H1 (cell line): ENCODE data around the gene BRINP3. TPM values are rescaled to one million over a fixed set of nuclear protein-coding genes. Genes with fewer than 3 reads are reported as not detected.

Experiments
- CTCF ChIA-PET: fragments of 300-600 bp; sonication (Branson Sonifier 250); formaldehyde crosslinking; loops from one replicate; lab custom pipeline; 2021; ENCODE audit not compliant: partially characterized antibody; lab: Charles Lee
- POLR2A ChIA-PET: fragments of 300-600 bp; sonication (Branson Sonifier 250); formaldehyde crosslinking; loops from one replicate; lab custom pipeline; 2021; ENCODE audit warnings: inconsistent platforms; ENCODE audit not compliant: partially characterized antibody; lab: Charles Lee
- DNase-seq, 2 experiments: peaks; one replicate each; pipeline versions ENCODE4 v3.0.0 to v3.0.0-alpha.2; 2010 to 2022; ENCODE audit warnings: low spot score in 2 of 2, low read depth in 1 of 2, mixed read lengths in 1 of 2
- FAIRE-seq: peaks from 2 replicates; lab custom pipeline; 2011; peaks lifted over from hg19 to GRCh38; lab: Jason Lieb, UNC
- H2AFZ ChIP-seq: 2 replicates; pipeline ENCODE4 v1.8.1; 2012; ENCODE audit warnings: low read length, inconsistent platforms
- H2AK5ac ChIP-seq: 2 replicates; pipeline ENCODE4 v1.6.1; 2013; ENCODE audit warnings: low read depth, low read length
- H2BK120ac ChIP-seq: replicated peaks from 2 replicates; pipeline ENCODE3; 2013; ENCODE audit warnings: low read depth, low read length, inconsistent platforms
- H2BK12ac ChIP-seq: 2 replicates; pipeline ENCODE4 v1.6.1; 2013; ENCODE audit warnings: low read depth, low read length
- H2BK15ac ChIP-seq: 2 replicates; pipeline ENCODE4 v1.6.1; 2013; ENCODE audit warnings: low read length
- H2BK20ac ChIP-seq: 2 replicates; pipeline ENCODE4 v1.6.1; 2013; ENCODE audit warnings: low read length
- H2BK5ac ChIP-seq: 2 replicates; pipeline ENCODE4 v1.6.1; 2013; ENCODE audit warnings: low read depth, low read length
- H3K14ac ChIP-seq: 2 replicates; pipeline ENCODE4 v1.6.1; 2013; ENCODE audit warnings: inconsistent platforms; ENCODE audit not compliant: insufficient read length
- H3K18ac ChIP-seq: 2 replicates; pipeline ENCODE4 v1.6.1; 2013; ENCODE audit warnings: low read length; ENCODE audit errors: extremely low read depth
- H3K23ac ChIP-seq: 2 replicates; pipeline ENCODE4 v1.6.1; 2013; ENCODE audit warnings: inconsistent platforms; ENCODE audit not compliant: insufficient read length
- H3K23me2 ChIP-seq: 2 replicates; pipeline ENCODE4 v1.6.1; 2013; ENCODE audit warnings: low read depth, low read length
- H3K27ac ChIP-seq: 2 replicates; pipeline ENCODE4 v1.6.1; 2011; ENCODE audit warnings: low read depth, low read length, inconsistent platforms
- H3K27me3 ChIP-seq, 4 experiments: replicated peaks in 1 of 4; 1 replicate in 1 of 4; 2 replicates in 3 of 4; pipeline versions ENCODE4 v1.6.1 to v1.8.1; 2011 to 2013; ENCODE audit warnings: low read length in 3 of 4, mild to moderate bottlenecking in 3 of 4, inconsistent platforms in 2 of 4, mixed read lengths in 2 of 4, moderate library complexity in 1 of 4; ENCODE audit not compliant: control insufficient read depth in 3 of 4, insufficient read depth in 3 of 4; ENCODE audit errors: extremely low read depth in 1 of 4
- H3K36me3 ChIP-seq, 4 experiments: 2 replicates each; pipeline versions ENCODE4 v1.6.1 to v1.8.1; 2011 to 2013; ENCODE audit warnings: mild to moderate bottlenecking in 4 of 4, low read length in 3 of 4, moderate library complexity in 2 of 4, control low read depth in 1 of 4, inconsistent platforms in 1 of 4; ENCODE audit not compliant: insufficient read depth in 4 of 4, control insufficient read depth in 2 of 4
- H3K4ac ChIP-seq: replicated peaks from 2 replicates; pipeline ENCODE3; 2013; ENCODE audit warnings: low read length, low read depth, mixed read lengths, inconsistent platforms; ENCODE audit not compliant: insufficient read length
- H3K4me1 ChIP-seq, 4 experiments: replicated peaks in 1 of 4; 1 replicate in 1 of 4; 2 replicates in 3 of 4; pipeline versions ENCODE4 v1.6.1 to v1.8.1; 2011 to 2013; ENCODE audit warnings: low read length in 3 of 4, inconsistent platforms in 2 of 4, mixed read lengths in 1 of 4; ENCODE audit not compliant: insufficient read depth in 4 of 4, control insufficient read depth in 3 of 4
- H3K4me2 ChIP-seq, 2 experiments: 2 replicates each; pipeline versions ENCODE4 v1.6.1 to v1.8.1; 2011 to 2013; ENCODE audit warnings: low read depth in 2 of 2, low read length in 2 of 2, control low read depth in 1 of 2, inconsistent platforms in 1 of 2, mild to moderate bottlenecking in 1 of 2; ENCODE audit not compliant: insufficient read depth in 1 of 2
- H3K4me3 ChIP-seq, 4 experiments: fragments of 200-600, 300-600 bp in 1 of 4; sonication (generic), shearing (Covaris generic), sonication (Bioruptor Twin) in 1 of 4; 2 replicates each; pipeline versions ENCODE4 v1.5.1 to v1.8.1; 2011 to 2016; ENCODE audit warnings: low read length in 4 of 4, low read depth in 3 of 4, control low read depth in 2 of 4, inconsistent platforms in 2 of 4, mild to moderate bottlenecking in 2 of 4, mixed read lengths in 1 of 4, moderate library complexity in 1 of 4; ENCODE audit not compliant: insufficient read depth in 2 of 4; ENCODE audit errors: extremely low read depth in 1 of 4
- H3K56ac ChIP-seq: replicated peaks from 2 replicates; pipeline ENCODE3; 2013; ENCODE audit warnings: low read depth, mild to moderate bottlenecking, mixed read lengths, low read length, inconsistent platforms; ENCODE audit not compliant: insufficient read length
- H3K79me1 ChIP-seq: 2 replicates; pipeline ENCODE4 v1.6.1; 2013; ENCODE audit warnings: low read depth, low read length, control low read depth
- H3K79me2 ChIP-seq, 2 experiments: 2 replicates each; pipeline versions ENCODE4 v1.6.1 to v1.8.1; 2012 to 2013; ENCODE audit warnings: low read length in 2 of 2, mild to moderate bottlenecking in 2 of 2, inconsistent platforms in 1 of 2; ENCODE audit not compliant: insufficient read depth in 2 of 2, control insufficient read depth in 1 of 2
- H3K9ac ChIP-seq, 4 experiments: replicated peaks in 1 of 4; 1 replicate in 1 of 4; 2 replicates in 3 of 4; pipeline versions ENCODE4 v1.6.1 to v1.8.1; 2011 to 2013; ENCODE audit warnings: low read depth in 3 of 4, low read length in 3 of 4, control low read depth in 2 of 4, mild to moderate bottlenecking in 2 of 4, moderate library complexity in 2 of 4, inconsistent platforms in 1 of 4; ENCODE audit errors: extremely low read depth in 1 of 4
- H3K9me3 ChIP-seq, 2 experiments: 2 replicates each; pipeline versions ENCODE4 v1.6.1 to v1.8.1; 2012 to 2013; ENCODE audit warnings: mild to moderate bottlenecking in 2 of 2, moderate library complexity in 2 of 2, control low read depth in 1 of 2, inconsistent platforms in 1 of 2, low read depth in 1 of 2, low read length in 1 of 2, mixed read lengths in 1 of 2; ENCODE audit not compliant: insufficient read depth in 2 of 2
- H4K20me1 ChIP-seq, 2 experiments: replicated peaks in 1 of 2; 2 replicates each; pipeline versions ENCODE3 to v1.8.1; 2011 to 2013; ENCODE audit warnings: inconsistent platforms in 2 of 2, low read length in 2 of 2, mild to moderate bottlenecking in 1 of 2; ENCODE audit not compliant: insufficient read depth in 2 of 2, control insufficient read depth in 1 of 2
- H4K5ac ChIP-seq: 2 replicates; pipeline ENCODE4 v1.6.1; 2013; ENCODE audit warnings: low read length, low read depth, mixed read lengths, inconsistent platforms; ENCODE audit not compliant: insufficient read length
- H4K8ac ChIP-seq: 2 replicates; pipeline ENCODE4 v1.8.0; 2013; ENCODE audit warnings: mild to moderate bottlenecking, moderate library complexity, low read length, inconsistent platforms; ENCODE audit not compliant: insufficient read depth; ENCODE audit errors: extremely low read depth
- H4K91ac ChIP-seq: replicated peaks from 2 replicates; pipeline ENCODE3; 2013; ENCODE audit warnings: low read length, mixed read lengths, inconsistent platforms; ENCODE audit not compliant: insufficient read length
- JUND ChIP-seq: IDR thresholded peaks from 2 replicates; pipeline ENCODE4 v1.6.1; 2011; ENCODE audit warnings: mild to moderate bottlenecking, improper control_type of control experiment, low read length
- RAD21 ChIP-seq, 2 experiments: IDR thresholded peaks in 1 of 2; conservative IDR thresholded peaks in 1 of 2; 2 replicates each; pipeline ENCODE4 v1.6.1; 2011; ENCODE audit warnings: low read depth in 2 of 2, low read length in 2 of 2, improper control_type of control experiment in 1 of 2, inconsistent platforms in 1 of 2, mild to moderate bottlenecking in 1 of 2, moderate library complexity in 1 of 2
- WGBS, 2 experiments: shearing (Covaris generic) in 1 of 2; methylation state at CpG; one replicate each; pipeline versions ENCODE4 v1.1.6 to v1.1.7; 2013 to 2015; ENCODE audit warnings: low lambda C conversion rate in 2 of 2, mixed read lengths in 2 of 2, inconsistent platforms in 1 of 2, low coverage in 1 of 2, missing lambda C conversion rate in 1 of 2; ENCODE audit not compliant: insufficient replicate concordance in 2 of 2, insufficient coverage in 1 of 2, insufficient read length in 1 of 2; ENCODE audit errors: extremely low coverage in 1 of 2, missing lambda C conversion rate in 1 of 2; 5-methylcytosine and 5-hydroxymethylcytosine counted together
- polyA plus RNA-seq, 7 experiments: library from polyadenylated mRNA; depleted of rRNA in 3 of 7; stranded (reverse) in 5 of 7; unstranded in 2 of 7; fragments of >200 nt in 5 of 7; fragments of 200-250 nt in 2 of 7; gene quantifications; 1 replicate in 5 of 7; 2 replicates in 1 of 7; 4 replicates in 1 of 7; pipeline versions ENCODE4 v1.2.1 to v1.2.3, GENCODE V29; 2011 to 2013; ENCODE audit warnings: missing spikeins in 2 of 7, mixed read lengths in 2 of 7
- total RNA-seq: library from RNA; stranded (reverse); fragmentation: NEBNext Ultra II Directional; extraction: Animal tissue kit (Norgen Biotek cat#: 25700); gene quantifications from 2 replicates; pipeline ENCODE4 v1.2.1, GENCODE V29; 2021

Gene BRINP3
- total and polyA plus RNA-seq, 2 of the 8 experiments (the other 6 are each of a cell fraction or from before 2014, with no cell fraction given) = not detected

DNA sequence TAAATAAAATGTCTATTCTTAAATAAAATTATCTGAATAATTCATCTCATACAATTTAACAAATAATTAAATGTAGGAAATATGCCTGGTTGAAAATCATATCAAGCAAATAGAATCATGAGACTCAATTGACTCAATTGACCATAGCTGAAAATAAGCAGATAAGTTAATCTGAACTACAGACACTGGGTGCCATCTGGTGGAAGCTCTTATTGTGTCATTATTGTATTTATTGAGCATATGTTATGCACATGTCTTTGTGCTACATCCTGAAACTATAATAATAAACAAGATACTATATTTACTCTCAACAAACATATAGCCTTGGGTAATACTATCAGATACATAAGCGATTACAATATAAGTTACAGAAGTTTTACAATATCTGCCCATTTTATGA is 41.0 kb downstream of the BRINP3 start:
- Histone ChIP-seq H3K23ac (no peak overlapping the region), H3K4me3 (no peak overlapping the region), H4K20me1 (no peaks in the 10 kb centered on the region), H2BK12ac (no peak overlapping the region), H4K8ac (no peak overlapping the region), H2AFZ (no peak overlapping the region), H3K4ac (no peak overlapping the region), H2BK5ac (no peak overlapping the region), H2BK120ac (no peak overlapping the region), H3K36me3 (no peaks in the 10 kb centered on the region), H3K9ac (no peak overlapping the region), H3K23me2 (no peaks in the 10 kb centered on the region), H3K27ac (no peak overlapping the region), H3K9me3 (no peaks in the 10 kb centered on the region), H2AK5ac (no peak overlapping the region), H3K18ac (no peak overlapping the region), H2BK20ac (no peak overlapping the region), H3K4me2 (no peak overlapping the region), H4K91ac (no peak overlapping the region), H2BK15ac (no peak overlapping the region), H4K5ac (no peak overlapping the region), H3K27me3 (no peaks in the 10 kb centered on the region), H3K4me1 (no peaks in the 10 kb centered on the region), H3K79me2 (no peaks in the 10 kb centered on the region), H3K56ac (no peak overlapping the region), H3K14ac (no peak overlapping the region), H3K79me1 (no peaks in the 10 kb centered on the region)
- CTCF ChIA-PET = no interaction called here
- POLR2A ChIA-PET = no interaction called here
- DNase-seq (no peak), FAIRE-seq (no peak)
- WGBS, 2 experiments = 92% methylated on average over 1 of the region's 1 CpG; no CpG with 5 or more reads in 1 of the 2 experiments
- TF ChIP-seq RAD21 (IDR thresholded peaks at IDR 0.05 in 1 of 2, conservative IDR thresholded peaks at IDR 0.05 in 1 of 2; ENCODE audit: low read depth in 2 of 2, low read length in 2 of 2) (peak; percentile 24 to 39; a peak in 3 of 4 replicates), JUND (no peak)
